ENCODE measurements around the gene SMIM36. TPM values are rescaled to one million over a fixed set of nuclear protein-coding genes. Genes with fewer than 3 reads are reported as not detected.
A peak's percentile ranks its signal among the peaks of the same experiment; 100 is the strongest.

The SMIM36 gene
- total RNA-seq, 1 donor from 2014 or later: not detected

- ChIA-PET CTCF (interaction anchor here (1.0 to 2.2 kb wide), 3 partner anchors 19 to 183 kb away, joined by 3 to 9 read pairs (median 7); no protein-coding TSS in a partner anchor), POLR2A (interaction anchor here (0.9 to 3.2 kb wide), 3 partner anchors 10 to 18 kb away, joined by 4 to 13 read pairs (median 5); no protein-coding TSS in a partner anchor)
- Mint-ChIP-seq H3K36me3 (ENCODE audit: low read depth) (peaks cover 34% of the 10 kb centered on the region), H3K4me3 (peak overlapping the region; percentile 93), H3K27ac (peak overlapping the region; percentile 98), H3K9me3 (no peaks in the 10 kb centered on the region), H3K4me1 (peaks cover 57% of the 10 kb centered on the region), H3K27me3 (no peaks in the 10 kb centered on the region)
- DNase-seq (no peak), ATAC-seq (ENCODE audit: low read depth) (no peak)
- intact Hi-C loops (cut with micrococcal nuclease): no loop called here
- TF ChIP-seq CTCF (IDR thresholded peaks at IDR 0.05): no peak
These were observed 92.6 kb downstream of the SMIM36 start for GRCh38 chr17:55418369-55419268.

- CTCF ChIA-PET: interaction anchor here (1.0 to 2.2 kb wide), 3 partner anchors 17 to 97 kb away, joined by 3 to 9 read pairs (median 7); no protein-coding TSS in a partner anchor
- H3K9me3 Mint-ChIP-seq: no peaks in the 10 kb centered on the region
- H3K4me3 Mint-ChIP-seq: peak overlapping the region; percentile 1
- no peak for DNase-seq
- peaks cover 51% of the 10 kb centered on the region for H3K4me1 Mint-ChIP-seq
- ATAC-seq (ENCODE audit: low read depth): no peak
- intact Hi-C loops (cut with micrococcal nuclease): no loop called here
- H3K36me3 Mint-ChIP-seq (ENCODE audit: low read depth): peaks cover 43% of the 10 kb centered on the region
- H3K27ac Mint-ChIP-seq: peak overlapping the region; percentile 25
- H3K27me3 Mint-ChIP-seq: no peaks in the 10 kb centered on the region
- no peak for TF ChIP-seq CTCF (IDR thresholded peaks at IDR 0.05)
- POLR2A ChIA-PET: interaction anchor here (0.7 to 3.2 kb wide), 3 partner anchors 9 to 96 kb away, joined by 4 to 13 read pairs (median 5); no protein-coding TSS in a partner anchor
These were observed 93.6 kb downstream of the SMIM36 start for GRCh38 chr17:55417411-55418268.

- POLR2A ChIA-PET: interaction anchor here (3.2 kb wide), 1 partner anchor 20 kb away, joined by 13 read pairs; no protein-coding TSS in a partner anchor
- intact Hi-C loops (cut with micrococcal nuclease): no loop called here
- peaks cover 52% of the 10 kb centered on the region for H3K36me3 Mint-ChIP-seq (ENCODE audit: low read depth)
- CTCF ChIA-PET: interaction anchor here (2.0 kb wide), 1 partner anchor 98 kb away, joined by 7 read pairs; no protein-coding TSS in a partner anchor
- no peaks in the 10 kb centered on the region for H3K9me3 Mint-ChIP-seq
- H3K27ac Mint-ChIP-seq: peak overlapping the region; percentile 19
- H3K27me3 Mint-ChIP-seq: no peaks in the 10 kb centered on the region
- peaks cover 48% of the 10 kb centered on the region for H3K4me1 Mint-ChIP-seq
- DNase-seq (no peak), ATAC-seq (ENCODE audit: low read depth) (no peak)
- H3K4me3 Mint-ChIP-seq: no peak overlapping the region
- no peak for TF ChIP-seq CTCF (IDR thresholded peaks at IDR 0.05)
These were observed 94.7 kb downstream of the SMIM36 start for GRCh38 chr17:55416470-55417052.

GRCh38 chr17:55416000-55416399 is 95.3 kb downstream of the SMIM36 start:
- CTCF ChIA-PET: interaction anchor here (1.0 to 2.0 kb wide), 2 partner anchors 9 to 98 kb away, joined by 3 to 7 read pairs; no protein-coding TSS in a partner anchor
- intact Hi-C loops (cut with micrococcal nuclease): no loop called here
- peaks cover 48% of the 10 kb centered on the region for H3K4me1 Mint-ChIP-seq
- H3K27ac Mint-ChIP-seq: no peak overlapping the region
- peaks cover 56% of the 10 kb centered on the region for H3K36me3 Mint-ChIP-seq (ENCODE audit: low read depth)
- no peaks in the 10 kb centered on the region for H3K27me3 Mint-ChIP-seq
- ATAC-seq (ENCODE audit: low read depth) (no peak), DNase-seq (no peak)
- no peak overlapping the region for H3K4me3 Mint-ChIP-seq
- H3K9me3 Mint-ChIP-seq: no peaks in the 10 kb centered on the region
- POLR2A ChIA-PET: interaction anchor here (3.2 kb wide), 1 partner anchor 21 kb away, joined by 13 read pairs; no protein-coding TSS in a partner anchor
- no peak for TF ChIP-seq CTCF (IDR thresholded peaks at IDR 0.05)

Measured in activated B cell treated with CpG ODN at 0.5 μM for 24 hours (primary cell).